Activated CD4-positive, alpha-beta memory T cell treated with anti-CD3 and anti-CD28 coated beads, Interleukin-2, amount 10 ng/mL, durations not matched to agents 7 days and 5 days (primary cell): ENCODE results near the gene ADGRV1. TPM values are rescaled to one million over a fixed set of nuclear protein-coding genes. Genes with fewer than 3 reads are reported as not detected.
"Not testable (repeated sequence)": the region's sequence is repeated elsewhere in the genome, so short reads cannot be mapped to it uniquely, and the experiment has no call there.

Experiments used
- CTCF ChIA-PET: fragments of 350-600 bp; sonication (Branson Sonifier 250); formaldehyde crosslinking; loops from one replicate; lab custom pipeline; 2021; ENCODE audit warnings: antibody characterized with exemption, inconsistent platforms; lab: Charles Lee
- POLR2A ChIA-PET: fragments of 350-600 bp; sonication (Branson Sonifier 250); formaldehyde crosslinking; loops from one replicate; lab custom pipeline; 2021; ENCODE audit warnings: antibody characterized with exemption; lab: Charles Lee
- DNase-seq: peaks from one replicate; pipeline ENCODE4 v3.0.0-alpha.2; 2020
- H3K27ac Mint-ChIP-seq: one replicate; pipeline ENCODE4 v1.8.0; 2021; ENCODE audit warnings: mild to moderate bottlenecking, mixed read lengths
- H3K27me3 Mint-ChIP-seq: one replicate; pipeline ENCODE4 v1.8.0; 2021; ENCODE audit warnings: mixed read lengths
- H3K36me3 Mint-ChIP-seq: one replicate; pipeline ENCODE4 v1.8.0; 2021; ENCODE audit warnings: low read depth, mixed read lengths
- H3K4me1 Mint-ChIP-seq: one replicate; pipeline ENCODE4 v1.8.0; 2021; ENCODE audit warnings: mixed read lengths
- H3K4me3 Mint-ChIP-seq: one replicate; pipeline ENCODE4 v1.8.0; 2021; ENCODE audit warnings: mild to moderate bottlenecking, mixed read lengths
- H3K9me3 Mint-ChIP-seq: one replicate; pipeline ENCODE4 v1.8.0; 2021; ENCODE audit warnings: mixed read lengths
- total RNA-seq, 2 experiments: library from RNA; stranded (reverse); gene quantifications; one replicate each; pipeline ENCODE4 v1.2.3, GENCODE V29; 2021

Gene ADGRV1
- total RNA-seq, 2 experiments from 2014 or later = not detected

- Mint-ChIP-seq H3K9me3 (no peaks in the 10 kb centered on the region), H3K36me3 (no peaks in the 10 kb centered on the region), H3K27ac (no peak overlapping the region), H3K4me3 (no peak overlapping the region), H3K27me3 (peaks cover 4% of the 10 kb centered on the region), H3K4me1 (peaks cover 5% of the 10 kb centered on the region)
- ChIA-PET CTCF (no interaction called here), POLR2A (no interaction called here)
- no peak for DNase-seq
Observed at GRCh38 chr5:90615355-90615754, 56.8 kb downstream of the ADGRV1 start.

GRCh38 chr5:90618071-90618470 lies 59.5 kb downstream of the ADGRV1 start:
- no peaks in the 10 kb centered on the region for H3K36me3 Mint-ChIP-seq
- no peak overlapping the region for H3K4me3 Mint-ChIP-seq
- H3K4me1 Mint-ChIP-seq = peaks cover 4% of the 10 kb centered on the region
- ChIA-PET CTCF (no interaction called here), POLR2A (no interaction called here)
- H3K9me3 Mint-ChIP-seq = no peaks in the 10 kb centered on the region
- no peak overlapping the region for H3K27ac Mint-ChIP-seq
- peaks cover 4% of the 10 kb centered on the region for H3K27me3 Mint-ChIP-seq
- DNase-seq = no peak

GRCh38 chr5:90619762-90620161 lies 61.2 kb downstream of the ADGRV1 start:
- POLR2A ChIA-PET, DNase-seq, H3K36me3 Mint-ChIP-seq, H3K9me3 Mint-ChIP-seq, H3K27ac Mint-ChIP-seq, CTCF ChIA-PET, H3K4me1 Mint-ChIP-seq, H3K4me3 Mint-ChIP-seq, H3K27me3 Mint-ChIP-seq: not testable (repeated sequence)

- POLR2A ChIA-PET = no interaction called here
- DNase-seq = no peak
- Mint-ChIP-seq H3K36me3 (no peaks in the 10 kb centered on the region), H3K9me3 (no peaks in the 10 kb centered on the region), H3K4me1 (no peaks in the 10 kb centered on the region), H3K27me3 (no peaks in the 10 kb centered on the region), H3K4me3 (no peak overlapping the region), H3K27ac (no peak overlapping the region)
- CTCF ChIA-PET = no interaction called here
Observed at GRCh38 chr5:90621848-90622247, 63.3 kb downstream of the ADGRV1 start.

GRCh38 chr5:90626493-90626892 lies 67.9 kb downstream of the ADGRV1 start:
- H3K9me3 Mint-ChIP-seq = no peaks in the 10 kb centered on the region
- H3K4me1 Mint-ChIP-seq = no peaks in the 10 kb centered on the region
- no peaks in the 10 kb centered on the region for H3K36me3 Mint-ChIP-seq
- ChIA-PET POLR2A (no interaction called here), CTCF (no interaction called here)
- no peak overlapping the region for H3K27ac Mint-ChIP-seq
- no peak for DNase-seq
- H3K27me3 Mint-ChIP-seq = no peaks in the 10 kb centered on the region
- H3K4me3 Mint-ChIP-seq = no peak overlapping the region

GRCh38 chr5:90628492-90628891 lies 69.9 kb downstream of the ADGRV1 start:
- ChIA-PET CTCF (no interaction called here), POLR2A (no interaction called here)
- H3K36me3 Mint-ChIP-seq = no peaks in the 10 kb centered on the region
- DNase-seq = no peak
- no peaks in the 10 kb centered on the region for H3K9me3 Mint-ChIP-seq
- no peaks in the 10 kb centered on the region for H3K4me1 Mint-ChIP-seq
- no peaks in the 10 kb centered on the region for H3K27me3 Mint-ChIP-seq
- H3K4me3 Mint-ChIP-seq = no peak overlapping the region
- no peak overlapping the region for H3K27ac Mint-ChIP-seq

GRCh38 chr5:90632791-90633190 lies 74.2 kb downstream of the ADGRV1 start:
- POLR2A ChIA-PET = no interaction called here

GRCh38 chr5:90636948-90637347 lies 78.4 kb downstream of the ADGRV1 start:
- H3K27ac Mint-ChIP-seq = no peak overlapping the region
- H3K36me3 Mint-ChIP-seq = no peaks in the 10 kb centered on the region
- ChIA-PET CTCF (no interaction called here), POLR2A (no interaction called here)
- H3K4me1 Mint-ChIP-seq = no peaks in the 10 kb centered on the region
- no peak overlapping the region for H3K4me3 Mint-ChIP-seq
- H3K27me3 Mint-ChIP-seq = peaks cover 6% of the 10 kb centered on the region
- no peak for DNase-seq
- H3K9me3 Mint-ChIP-seq = no peaks in the 10 kb centered on the region

More at GRCh38 chr5:90632791-90633190, 74.2 kb downstream of the ADGRV1 start:
- no peaks in the 10 kb centered on the region for H3K9me3 Mint-ChIP-seq
- H3K4me3 Mint-ChIP-seq = no peak overlapping the region
- no peak overlapping the region for H3K27ac Mint-ChIP-seq
- DNase-seq = no peak
- no peaks in the 10 kb centered on the region for H3K36me3 Mint-ChIP-seq
- CTCF ChIA-PET = no interaction called here
- no peaks in the 10 kb centered on the region for H3K4me1 Mint-ChIP-seq
- peaks cover 4% of the 10 kb centered on the region for H3K27me3 Mint-ChIP-seq

GRCh38 chr5:90637731-90638130 lies 79.1 kb downstream of the ADGRV1 start:
- Mint-ChIP-seq H3K36me3 (no peaks in the 10 kb centered on the region), H3K4me1 (no peaks in the 10 kb centered on the region), H3K27ac (no peak overlapping the region), H3K9me3 (no peaks in the 10 kb centered on the region), H3K4me3 (no peak overlapping the region), H3K27me3 (peaks cover 6% of the 10 kb centered on the region)
- DNase-seq = no peak
- CTCF ChIA-PET = no interaction called here
- POLR2A ChIA-PET = no interaction called here

- Mint-ChIP-seq H3K9me3 (no peaks in the 10 kb centered on the region), H3K4me3 (no peak overlapping the region), H3K27ac (no peak overlapping the region), H3K36me3 (no peaks in the 10 kb centered on the region), H3K4me1 (no peaks in the 10 kb centered on the region), H3K27me3 (peaks cover 6% of the 10 kb centered on the region)
- no peak for DNase-seq
- ChIA-PET POLR2A (no interaction called here), CTCF (no interaction called here)
Observed at GRCh38 chr5:90638878-90639277, 80.3 kb downstream of the ADGRV1 start.

- H3K9me3 Mint-ChIP-seq = no peaks in the 10 kb centered on the region
- H3K4me3 Mint-ChIP-seq = no peak overlapping the region
- ChIA-PET POLR2A (no interaction called here), CTCF (no interaction called here)
- no peaks in the 10 kb centered on the region for H3K4me1 Mint-ChIP-seq
- peaks cover 2% of the 10 kb centered on the region for H3K27me3 Mint-ChIP-seq
- no peak for DNase-seq
- H3K36me3 Mint-ChIP-seq = no peaks in the 10 kb centered on the region
- H3K27ac Mint-ChIP-seq = no peak overlapping the region
Observed at GRCh38 chr5:90640484-90641059, 82.0 kb downstream of the ADGRV1 start.

GRCh38 chr5:90641528-90641927 lies 82.9 kb downstream of the ADGRV1 start:
- peaks cover 2% of the 10 kb centered on the region for H3K27me3 Mint-ChIP-seq
- H3K4me1 Mint-ChIP-seq = no peaks in the 10 kb centered on the region
- H3K27ac Mint-ChIP-seq = no peak overlapping the region
- CTCF ChIA-PET = no interaction called here
- POLR2A ChIA-PET = no interaction called here
- DNase-seq = no peak
- no peak overlapping the region for H3K4me3 Mint-ChIP-seq
- no peaks in the 10 kb centered on the region for H3K9me3 Mint-ChIP-seq
- H3K36me3 Mint-ChIP-seq = no peaks in the 10 kb centered on the region

- no peaks in the 10 kb centered on the region for H3K4me1 Mint-ChIP-seq
- H3K4me3 Mint-ChIP-seq = no peak overlapping the region
- no peaks in the 10 kb centered on the region for H3K36me3 Mint-ChIP-seq
- no peak overlapping the region for H3K27ac Mint-ChIP-seq
- ChIA-PET POLR2A (no interaction called here), CTCF (no interaction called here)
- no peaks in the 10 kb centered on the region for H3K9me3 Mint-ChIP-seq
- DNase-seq = no peak
- peaks cover 2% of the 10 kb centered on the region for H3K27me3 Mint-ChIP-seq
Observed at GRCh38 chr5:90642706-90643229, 84.2 kb downstream of the ADGRV1 start.

- H3K36me3 Mint-ChIP-seq = no peaks in the 10 kb centered on the region
Observed at GRCh38 chr5:90644132-90644531, 85.5 kb downstream of the ADGRV1 start.

More at GRCh38 chr5:90644132-90644531, 85.5 kb downstream of the ADGRV1 start:
- ChIA-PET POLR2A (no interaction called here), CTCF (no interaction called here)
- H3K9me3 Mint-ChIP-seq = no peaks in the 10 kb centered on the region
- no peak overlapping the region for H3K4me3 Mint-ChIP-seq
- no peak for DNase-seq
- H3K27me3 Mint-ChIP-seq = peaks cover 2% of the 10 kb centered on the region
- H3K27ac Mint-ChIP-seq = no peak overlapping the region
- no peaks in the 10 kb centered on the region for H3K4me1 Mint-ChIP-seq
